Hematopoietic multipotent progenitor cell (in vitro differentiated cells): ENCODE measurements around the gene LBP. TPM values are rescaled to one million over a fixed set of nuclear protein-coding genes. Genes with fewer than 3 reads are reported as not detected.
"Not testable (repeated sequence)": the region's sequence is repeated elsewhere in the genome, so short reads cannot be mapped to it uniquely, and the experiment has no call there.

Source experiments
- DNase-seq, 3 donors: peaks; one replicate each; pipeline ENCODE4 v3.0.0-alpha.2; 2011 to 2015; ENCODE audit warnings: low read depth in 2 of 3, low spot score in 2 of 3
- total RNA-seq: library from RNA; depleted of rRNA; stranded (reverse); fragments of >200 nt; gene quantifications from one replicate; pipeline ENCODE4 v1.2.3, GENCODE V29; 2012

Gene LBP
- total RNA-seq, 1 donor = not detected

GRCh38 chr20:38346741-38347140 lies 459 bp downstream of the LBP start:
- no peak for DNase-seq

- DNase-seq = no peak
Observed at GRCh38 chr20:38349856-38350255, 3.6 kb downstream of the LBP start.

- no peak for DNase-seq
Observed at GRCh38 chr20:38350879-38351775, 4.8 kb downstream of the LBP start.

GRCh38 chr20:38353316-38353715 lies 7.0 kb downstream of the LBP start:
- DNase-seq = no peak

- no peak for DNase-seq
Observed at GRCh38 chr20:38354227-38354626, 7.9 kb downstream of the LBP start.

GRCh38 chr20:38355161-38356012 lies 9.1 kb downstream of the LBP start:
- no peak for DNase-seq

- DNase-seq = no peak
Observed at GRCh38 chr20:38357653-38358207, 11.4 kb downstream of the LBP start.

GRCh38 chr20:38358556-38358955 lies 12.3 kb downstream of the LBP start:
- no peak for DNase-seq

- DNase-seq = no peak
Observed at GRCh38 chr20:38363004-38363747, 16.9 kb downstream of the LBP start.

- DNase-seq = peak in 2 of 3 donors; percentile 10 to 25
Observed at GRCh38 chr20:38369389-38369788, 23.1 kb downstream of the LBP start.

- no peak for DNase-seq
Observed at GRCh38 chr20:38372806-38373205, 26.5 kb downstream of the LBP start.

GRCh38 chr20:38373231-38373867 lies 27.1 kb downstream of the LBP start:
- no peak for DNase-seq

GRCh38 chr20:38373898-38374297 lies 27.6 kb downstream of the LBP start:
- DNase-seq = no peak

- no peak for DNase-seq
Observed at GRCh38 chr20:38377039-38377685, 30.9 kb downstream of the LBP start.

- not testable (repeated sequence) for DNase-seq
Observed at GRCh38 chr20:38377838-38378237, 31.6 kb downstream of the LBP start.

GRCh38 chr20:38383147-38383546 lies 36.9 kb downstream of the LBP start:
- no peak for DNase-seq

GRCh38 chr20:38386004-38386403 lies 39.7 kb downstream of the LBP start:
- peak in 2 of 3 donors; percentile 3 to 17 for DNase-seq

GRCh38 chr20:38386851-38387250 lies 40.6 kb downstream of the LBP start:
- no peak for DNase-seq

- DNase-seq = no peak
Observed at GRCh38 chr20:38387953-38388352, 41.7 kb downstream of the LBP start.

- no peak for DNase-seq
Observed at GRCh38 chr20:38392356-38392755, 46.1 kb downstream of the LBP start.
